HCT116 (cell line): ENCODE measurements around the gene OSBPL8.

Experiments used
- CEBPB ChIP-seq: IDR thresholded peaks from 2 replicates; pipeline ENCODE4 v1.6.1; 2012; ENCODE audit warnings: low read depth
- MAX ChIP-seq: IDR thresholded peaks from 2 replicates; pipeline ENCODE4 v1.6.1; 2012
- REST ChIP-seq: IDR thresholded peaks from 2 replicates; pipeline ENCODE4 v1.6.1; 2012; ENCODE audit warnings: low read depth
- TF ChIP-seq, protein P1 (sequence below), 3 experiments: fragments of 200-600 bp in 1 of 3; sonication (generic) in 1 of 3; IDR thresholded peaks in 2 of 3; conservative IDR thresholded peaks in 1 of 3; 2 replicates each; pipeline ENCODE4 v1.5.1; 2012 to 2017; ENCODE audit warnings: low read depth in 2 of 3, low read length in 2 of 3, antibody characterized with exemption in 1 of 3, borderline replicate concordance in 1 of 3, control low read depth in 1 of 3, mild to moderate bottlenecking in 1 of 3, mixed read lengths in 1 of 3, mixed run types in 1 of 3, moderate library complexity in 1 of 3; ENCODE audit not compliant: insufficient read depth in 1 of 3
- TF ChIP-seq, protein P2 (sequence below): IDR thresholded peaks from 2 replicates; pipeline ENCODE4 v1.6.1; 2011; ENCODE audit warnings: mild to moderate bottlenecking, low read length, moderate library complexity; ENCODE audit not compliant: insufficient replicate concordance; ENCODE audit errors: extremely low read depth

- TF ChIP-seq, protein P1, sequence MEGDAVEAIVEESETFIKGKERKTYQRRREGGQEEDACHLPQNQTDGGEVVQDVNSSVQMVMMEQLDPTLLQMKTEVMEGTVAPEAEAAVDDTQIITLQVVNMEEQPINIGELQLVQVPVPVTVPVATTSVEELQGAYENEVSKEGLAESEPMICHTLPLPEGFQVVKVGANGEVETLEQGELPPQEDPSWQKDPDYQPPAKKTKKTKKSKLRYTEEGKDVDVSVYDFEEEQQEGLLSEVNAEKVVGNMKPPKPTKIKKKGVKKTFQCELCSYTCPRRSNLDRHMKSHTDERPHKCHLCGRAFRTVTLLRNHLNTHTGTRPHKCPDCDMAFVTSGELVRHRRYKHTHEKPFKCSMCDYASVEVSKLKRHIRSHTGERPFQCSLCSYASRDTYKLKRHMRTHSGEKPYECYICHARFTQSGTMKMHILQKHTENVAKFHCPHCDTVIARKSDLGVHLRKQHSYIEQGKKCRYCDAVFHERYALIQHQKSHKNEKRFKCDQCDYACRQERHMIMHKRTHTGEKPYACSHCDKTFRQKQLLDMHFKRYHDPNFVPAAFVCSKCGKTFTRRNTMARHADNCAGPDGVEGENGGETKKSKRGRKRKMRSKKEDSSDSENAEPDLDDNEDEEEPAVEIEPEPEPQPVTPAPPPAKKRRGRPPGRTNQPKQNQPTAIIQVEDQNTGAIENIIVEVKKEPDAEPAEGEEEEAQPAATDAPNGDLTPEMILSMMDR (IDR thresholded peaks at IDR 0.05 in 2 of 3, conservative IDR thresholded peaks at IDR 0.05 in 1 of 3; ENCODE audit: borderline replicate concordance in 1 of 3, insufficient read depth in 1 of 3, low read depth in 2 of 3, low read length in 2 of 3): no peak
- TF ChIP-seq CEBPB (no peak), MAX (no peak), REST (no peak)
- TF ChIP-seq, protein P2, sequence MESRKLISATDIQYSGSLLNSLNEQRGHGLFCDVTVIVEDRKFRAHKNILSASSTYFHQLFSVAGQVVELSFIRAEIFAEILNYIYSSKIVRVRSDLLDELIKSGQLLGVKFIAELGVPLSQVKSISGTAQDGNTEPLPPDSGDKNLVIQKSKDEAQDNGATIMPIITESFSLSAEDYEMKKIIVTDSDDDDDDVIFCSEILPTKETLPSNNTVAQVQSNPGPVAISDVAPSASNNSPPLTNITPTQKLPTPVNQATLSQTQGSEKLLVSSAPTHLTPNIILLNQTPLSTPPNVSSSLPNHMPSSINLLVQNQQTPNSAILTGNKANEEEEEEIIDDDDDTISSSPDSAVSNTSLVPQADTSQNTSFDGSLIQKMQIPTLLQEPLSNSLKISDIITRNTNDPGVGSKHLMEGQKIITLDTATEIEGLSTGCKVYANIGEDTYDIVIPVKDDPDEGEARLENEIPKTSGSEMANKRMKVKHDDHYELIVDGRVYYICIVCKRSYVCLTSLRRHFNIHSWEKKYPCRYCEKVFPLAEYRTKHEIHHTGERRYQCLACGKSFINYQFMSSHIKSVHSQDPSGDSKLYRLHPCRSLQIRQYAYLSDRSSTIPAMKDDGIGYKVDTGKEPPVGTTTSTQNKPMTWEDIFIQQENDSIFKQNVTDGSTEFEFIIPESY: no peak
Measured at GRCh38 chr12:76441016-76441415, 118.6 kb downstream of the OSBPL8 start.
